ENCODE measurements around the gene PRR3. TPM values are rescaled to one million over a fixed set of nuclear protein-coding genes. Genes with fewer than 3 reads are reported as not detected.
A peak's percentile ranks its signal among the peaks of the same experiment; 100 is the strongest.

PRR3 gene
- total RNA-seq, 1 donor from 2014 or later, result 39.7 TPM

DNA sequence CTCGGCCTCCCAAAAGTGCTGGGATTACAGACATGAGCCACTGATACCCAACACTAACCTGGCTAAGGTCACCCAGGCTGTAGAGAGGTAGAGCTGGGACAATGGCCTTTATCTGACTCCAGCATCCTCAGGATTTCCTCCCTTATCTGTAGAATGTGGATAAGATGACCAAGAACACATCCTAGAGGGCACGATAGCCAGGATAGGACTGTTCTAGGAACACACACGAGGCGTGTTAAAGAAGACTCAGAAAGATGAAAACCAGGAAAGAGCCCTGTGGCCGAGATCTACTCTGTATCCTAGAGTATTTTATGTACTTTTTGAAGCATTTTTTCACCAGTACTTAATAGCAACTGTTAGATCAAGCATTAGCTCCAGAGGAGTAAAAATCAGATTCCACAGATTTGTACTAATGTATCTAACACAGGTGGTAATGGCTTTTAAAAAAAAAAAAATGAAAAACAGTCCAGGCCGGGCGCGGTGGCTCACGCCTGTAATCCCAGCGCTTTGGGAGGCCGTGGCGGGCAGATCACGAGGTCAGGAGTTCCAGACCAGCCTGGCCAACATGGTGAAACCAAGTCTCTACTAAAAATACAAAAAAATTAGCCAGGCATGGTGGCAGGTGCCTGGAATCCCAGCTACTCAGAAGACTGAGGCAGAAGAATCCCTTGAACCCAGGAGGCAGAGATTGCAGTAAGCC, 42.7 kb downstream of the PRR3 start:
- Mint-ChIP-seq H3K27me3 (no peaks in the 10 kb centered on the region), H3K4me1 (peaks cover 17% of the 10 kb centered on the region), H3K27ac (no peak overlapping the region), H3K4me3 (no peak overlapping the region), H3K36me3 (ENCODE audit: low read depth) (peaks cover 56% of the 10 kb centered on the region), H3K9me3 (no peaks in the 10 kb centered on the region)
- no peak for DNase-seq
- intact Hi-C loops (cut with micrococcal nuclease), result loop anchor here (5.0 kb wide), 1 partner anchor 57 kb away; no protein-coding TSS in a partner anchor

DNA sequence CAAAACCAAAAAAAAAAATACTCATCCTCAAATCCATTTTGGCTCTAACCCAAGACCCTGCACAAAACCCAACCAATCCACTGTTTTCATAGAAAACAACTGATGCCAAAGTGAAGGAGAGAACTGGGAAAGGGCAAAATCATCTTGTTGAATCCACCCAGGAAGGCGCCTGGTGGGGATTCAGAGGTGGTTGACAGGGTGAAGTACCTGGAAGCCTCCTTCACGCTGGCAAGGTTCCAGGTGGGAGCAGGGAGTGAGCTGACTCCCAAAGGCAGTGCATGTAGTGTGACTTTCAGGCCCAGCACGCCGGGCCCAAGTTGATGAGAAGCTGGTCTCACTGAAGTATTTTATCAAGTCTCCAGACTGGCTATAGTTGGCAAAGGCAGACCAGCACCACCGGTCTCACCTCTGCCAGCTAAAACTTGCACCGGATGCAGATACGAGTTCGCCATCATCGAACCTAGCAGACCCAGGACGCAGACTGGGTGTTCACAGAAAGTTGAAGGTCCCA, 43.4 kb downstream of the PRR3 start:
- no peak for DNase-seq
- Mint-ChIP-seq H3K4me1 (peaks cover 16% of the 10 kb centered on the region), H3K9me3 (no peaks in the 10 kb centered on the region), H3K36me3 (ENCODE audit: low read depth) (peaks cover 59% of the 10 kb centered on the region), H3K27ac (peak overlapping the region; percentile 9), H3K4me3 (no peak overlapping the region), H3K27me3 (no peaks in the 10 kb centered on the region)
- intact Hi-C loops (cut with micrococcal nuclease), result no loop called here

DNA sequence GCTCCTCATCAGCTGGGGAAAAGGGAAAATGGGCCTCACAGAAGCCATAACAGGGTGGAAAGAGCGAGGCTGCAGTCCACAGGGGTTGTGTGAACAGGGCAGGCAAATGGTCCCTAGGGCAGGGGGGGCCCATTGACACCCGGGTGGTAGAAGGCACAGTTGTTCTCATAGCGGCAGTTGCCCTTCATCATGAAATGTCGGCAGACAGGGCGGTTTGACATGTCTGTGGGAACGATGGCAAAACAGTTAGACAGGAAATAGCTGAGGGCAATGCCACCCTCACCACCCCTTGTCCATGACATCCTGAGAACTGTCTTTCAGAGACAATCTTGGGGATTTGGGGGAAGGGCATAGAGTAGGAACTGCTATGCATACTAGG, 44.3 kb downstream of the PRR3 start:
- no peaks in the 10 kb centered on the region for H3K27me3 Mint-ChIP-seq
- peaks cover 66% of the 10 kb centered on the region for H3K36me3 Mint-ChIP-seq (ENCODE audit: low read depth)
- DNase-seq, result no peak
- peaks cover 19% of the 10 kb centered on the region for H3K4me1 Mint-ChIP-seq
- H3K27ac Mint-ChIP-seq, result peak overlapping the region; percentile 29
- no peak overlapping the region for H3K4me3 Mint-ChIP-seq
- intact Hi-C loops (cut with micrococcal nuclease), result no loop called here
- no peaks in the 10 kb centered on the region for H3K9me3 Mint-ChIP-seq

DNA sequence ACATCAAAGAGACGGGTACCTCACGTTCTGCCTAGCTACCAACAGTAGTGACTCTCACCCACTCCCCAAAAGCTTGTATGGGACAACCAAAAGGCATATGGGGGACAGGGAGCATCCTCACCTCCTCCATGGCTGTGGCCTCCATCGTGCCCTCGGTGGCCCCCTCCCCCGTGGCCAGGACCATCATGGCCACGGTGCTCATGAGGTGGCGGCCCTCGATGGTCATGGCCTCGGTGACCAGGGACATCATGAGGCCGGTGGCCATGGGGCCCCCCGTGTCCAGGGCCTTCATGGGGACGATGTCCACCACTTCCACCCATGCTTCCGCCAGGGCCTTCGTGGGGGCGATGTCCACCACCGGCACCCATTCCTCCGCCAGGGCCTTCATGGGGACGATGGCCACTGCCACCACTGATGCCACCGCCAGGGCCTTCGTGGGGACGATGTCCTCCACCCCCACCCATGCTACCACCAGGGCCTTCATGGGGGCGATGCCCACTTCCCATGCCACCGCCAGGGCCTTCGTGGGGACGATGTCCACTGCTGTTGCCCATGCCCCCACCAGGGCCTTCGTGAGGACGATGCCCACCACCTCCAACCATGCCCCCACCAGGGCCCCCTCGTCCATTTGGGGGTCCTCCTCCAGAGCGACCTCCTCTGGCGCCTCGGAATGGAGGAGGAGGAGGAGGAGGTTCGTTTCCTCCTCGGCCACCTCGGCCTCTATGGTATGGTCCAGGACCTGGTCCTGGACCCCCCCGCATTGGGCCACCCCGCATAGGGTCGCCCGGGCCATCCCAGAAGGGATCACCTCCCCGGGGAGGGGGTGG, 44.9 kb downstream of the PRR3 start:
- Mint-ChIP-seq H3K27ac (no peak overlapping the region), H3K27me3 (no peaks in the 10 kb centered on the region), H3K9me3 (no peaks in the 10 kb centered on the region), H3K4me3 (no peak overlapping the region), H3K4me1 (peaks cover 19% of the 10 kb centered on the region), H3K36me3 (ENCODE audit: low read depth) (peaks cover 70% of the 10 kb centered on the region)
- intact Hi-C loops (cut with micrococcal nuclease), result no loop called here
- DNase-seq, result no peak

DNA sequence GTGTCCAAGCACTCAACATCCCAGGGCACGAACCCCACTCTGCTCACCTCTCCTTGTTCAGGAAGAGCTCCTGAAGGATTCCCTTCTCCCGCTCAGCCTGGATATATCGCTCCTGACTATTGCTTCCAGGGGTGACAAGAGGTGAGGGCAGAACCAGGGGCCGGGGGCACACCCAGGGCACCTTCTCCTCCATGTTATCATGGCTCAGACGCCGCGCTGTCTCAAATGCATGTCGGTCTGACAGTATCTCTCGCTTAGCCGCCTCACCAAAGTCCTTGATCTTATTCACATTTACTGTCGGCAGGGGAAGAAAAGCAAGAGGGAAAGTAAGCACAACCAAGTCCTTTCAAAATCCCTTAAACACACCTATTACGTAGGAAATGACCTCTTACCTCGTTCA, 46.9 kb downstream of the PRR3 start:
- intact Hi-C loops (cut with micrococcal nuclease), result no loop called here
- DNase-seq, result no peak
- Mint-ChIP-seq H3K9me3 (no peaks in the 10 kb centered on the region), H3K4me3 (no peak overlapping the region), H3K27ac (no peak overlapping the region), H3K4me1 (peaks cover 23% of the 10 kb centered on the region), H3K27me3 (no peaks in the 10 kb centered on the region), H3K36me3 (ENCODE audit: low read depth) (peaks cover 74% of the 10 kb centered on the region)

DNA sequence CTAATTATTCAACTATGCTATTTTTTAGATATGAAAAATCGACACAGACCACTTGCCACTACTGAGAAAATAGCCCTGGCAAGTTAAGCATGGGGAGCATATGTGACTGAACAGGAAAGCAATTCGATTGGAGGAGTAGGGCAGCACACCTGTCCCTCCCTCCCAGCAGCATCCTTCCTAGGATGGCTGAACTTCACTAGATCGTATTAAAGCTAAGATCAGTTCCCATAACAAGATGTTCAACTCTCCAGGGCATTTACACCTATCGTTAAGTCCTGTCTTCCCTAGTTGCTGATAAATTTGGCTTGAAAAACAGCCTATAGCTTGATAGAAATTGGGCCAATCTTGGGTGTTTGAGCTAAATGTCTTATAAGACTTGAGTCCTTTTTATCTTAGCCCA, 53.0 kb downstream of the PRR3 start:
- H3K27me3 Mint-ChIP-seq, result no peaks in the 10 kb centered on the region
- no peaks in the 10 kb centered on the region for H3K9me3 Mint-ChIP-seq
- H3K4me3 Mint-ChIP-seq, result no peak overlapping the region
- peaks cover 62% of the 10 kb centered on the region for H3K4me1 Mint-ChIP-seq
- intact Hi-C loops (cut with micrococcal nuclease), result loop anchor here (10.0 kb wide), 1 partner anchor 545 kb away; the partner anchor contains the start of genes POLR1H and PPP1R11
- DNase-seq, result no peak
- peak overlapping the region; percentile 35 for H3K27ac Mint-ChIP-seq
- peaks cover 75% of the 10 kb centered on the region for H3K36me3 Mint-ChIP-seq (ENCODE audit: low read depth)

DNA sequence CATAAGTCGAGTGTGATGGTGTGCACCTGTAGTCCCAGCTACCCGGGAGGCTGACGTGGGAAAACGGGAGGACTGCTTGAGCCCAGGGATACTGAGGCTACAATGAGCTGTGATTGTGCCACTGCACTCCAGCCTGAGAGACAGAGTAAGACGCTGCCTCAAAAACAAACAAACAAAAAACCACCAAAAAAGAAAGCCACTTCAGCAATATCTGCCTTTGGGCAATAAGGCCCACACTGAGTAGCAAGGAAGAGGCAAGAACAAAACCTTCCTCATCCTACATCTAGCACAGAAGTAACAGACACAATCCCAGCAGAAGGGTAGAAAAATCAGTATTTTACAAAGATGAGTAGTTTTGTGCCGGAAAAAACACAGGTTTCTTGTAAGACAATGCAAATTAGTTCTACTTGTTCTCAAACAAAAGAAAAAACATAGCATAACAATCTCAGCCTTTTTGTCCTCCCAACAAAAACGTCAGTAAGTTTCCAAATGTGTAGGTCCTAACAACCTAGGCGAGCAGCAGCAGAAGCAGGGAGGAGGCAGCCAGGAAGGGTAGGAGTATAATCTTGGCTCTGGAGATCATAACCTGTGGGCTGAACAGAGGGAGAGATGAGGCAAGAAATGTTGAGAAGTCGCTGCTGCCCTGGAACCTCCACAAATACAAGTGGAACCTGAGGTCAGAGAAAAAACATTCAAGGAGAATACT, 54.2 kb downstream of the PRR3 start:
- no peaks in the 10 kb centered on the region for H3K27me3 Mint-ChIP-seq
- H3K9me3 Mint-ChIP-seq, result no peaks in the 10 kb centered on the region
- H3K4me3 Mint-ChIP-seq, result peak overlapping the region; percentile 4

DNA sequence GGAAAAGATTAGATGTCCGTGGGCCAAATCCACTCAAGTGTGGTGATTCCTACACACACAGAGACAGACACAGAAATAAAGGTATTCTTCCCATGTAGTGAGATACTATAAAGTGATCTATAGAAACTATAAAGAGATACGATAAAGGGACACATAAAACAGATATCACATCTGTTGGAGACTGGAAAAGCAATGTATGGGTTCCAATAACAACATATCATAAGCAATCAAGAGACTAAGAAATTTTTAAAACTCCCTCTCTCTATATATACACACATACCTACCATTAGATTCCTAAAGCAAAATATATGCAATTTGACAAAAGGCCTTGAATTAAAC, 54.7 kb downstream of the PRR3 start:
- Mint-ChIP-seq H3K9me3 (no peaks in the 10 kb centered on the region), H3K4me3 (no peak overlapping the region)
- intact Hi-C loops (cut with micrococcal nuclease), result loop anchor here (10.0 kb wide), 1 partner anchor 547 kb away; the partner anchor contains the start of genes POLR1H and PPP1R11

More for the DNA sequence above, 54.2 kb downstream of the PRR3 start:
- no peak for DNase-seq
- H3K4me1 Mint-ChIP-seq, result peaks cover 60% of the 10 kb centered on the region
- H3K27ac Mint-ChIP-seq, result no peak overlapping the region
- intact Hi-C loops (cut with micrococcal nuclease), result loop anchor here (10.0 kb wide), 1 partner anchor 547 kb away; the partner anchor contains the start of genes POLR1H and PPP1R11
- peaks cover 76% of the 10 kb centered on the region for H3K36me3 Mint-ChIP-seq (ENCODE audit: low read depth)

DNA sequence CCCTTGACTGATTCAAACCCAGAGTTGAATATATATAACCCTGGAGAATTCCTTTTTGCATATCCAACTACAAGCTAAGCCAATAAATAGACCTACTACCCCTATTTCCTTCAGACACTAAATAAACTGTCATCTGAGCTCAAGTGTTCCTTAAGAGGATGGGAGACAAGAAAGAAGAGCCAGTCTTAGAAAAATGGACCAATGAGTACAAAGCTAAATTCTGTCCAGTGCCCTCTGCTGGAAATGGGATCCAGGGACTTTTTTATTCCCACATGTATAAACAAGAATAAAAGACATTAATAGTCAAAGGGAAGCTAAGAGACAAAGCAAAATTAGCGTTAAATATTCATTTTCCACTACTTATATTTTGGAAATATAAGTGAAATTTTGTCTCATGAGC, 55.1 kb downstream of the PRR3 start:
- no peaks in the 10 kb centered on the region for H3K9me3 Mint-ChIP-seq
- no peak for DNase-seq
- H3K4me3 Mint-ChIP-seq, result no peak overlapping the region
- intact Hi-C loops (cut with micrococcal nuclease), result loop anchor here (10.0 kb wide), 1 partner anchor 547 kb away; the partner anchor contains the start of genes POLR1H and PPP1R11
- H3K36me3 Mint-ChIP-seq (ENCODE audit: low read depth), result peaks cover 78% of the 10 kb centered on the region
- peak overlapping the region; percentile 7 for H3K27ac Mint-ChIP-seq
- peaks cover under 1% of the 10 kb centered on the region for H3K27me3 Mint-ChIP-seq
- peaks cover 63% of the 10 kb centered on the region for H3K4me1 Mint-ChIP-seq

More for the DNA sequence above, 54.7 kb downstream of the PRR3 start:
- DNase-seq, result no peak
- peak overlapping the region; percentile 7 for H3K27ac Mint-ChIP-seq
- no peaks in the 10 kb centered on the region for H3K27me3 Mint-ChIP-seq
- peaks cover 60% of the 10 kb centered on the region for H3K4me1 Mint-ChIP-seq
- H3K36me3 Mint-ChIP-seq (ENCODE audit: low read depth), result peaks cover 76% of the 10 kb centered on the region

DNA sequence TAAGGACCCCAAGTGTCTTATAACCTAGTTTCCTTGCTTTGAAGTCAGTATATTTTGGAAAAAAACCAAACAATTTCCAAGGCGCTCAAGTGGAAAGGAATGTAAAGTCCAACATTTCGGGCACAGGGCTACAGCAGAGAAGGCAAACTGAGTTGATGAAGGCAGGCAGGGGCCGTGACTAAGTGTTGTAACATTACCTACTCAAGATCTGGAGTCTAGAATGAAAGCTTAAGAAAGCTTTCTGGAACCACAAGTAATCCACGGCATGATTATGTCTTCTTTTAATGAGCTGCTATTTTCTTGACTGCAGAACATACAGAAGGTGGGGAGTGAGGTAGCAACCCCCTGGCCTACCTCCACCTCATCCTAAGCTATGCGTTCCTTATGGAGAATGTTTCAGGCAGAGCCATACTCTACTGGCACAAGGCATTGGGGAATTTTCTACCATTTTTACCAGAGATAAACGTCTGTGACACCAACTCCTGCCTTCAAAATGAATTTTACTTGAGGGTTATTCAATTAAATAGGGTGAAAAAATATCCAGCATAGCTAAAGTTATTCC, 55.7 kb downstream of the PRR3 start:
- Mint-ChIP-seq H3K27ac (peak overlapping the region; percentile 87), H3K4me1 (peaks cover 61% of the 10 kb centered on the region), H3K9me3 (no peaks in the 10 kb centered on the region), H3K27me3 (peaks cover 5% of the 10 kb centered on the region), H3K4me3 (peak overlapping the region; percentile 90), H3K36me3 (ENCODE audit: low read depth) (peaks cover 77% of the 10 kb centered on the region)
- intact Hi-C loops (cut with micrococcal nuclease), result loop anchor here (10.0 kb wide), 1 partner anchor 548 kb away; the partner anchor contains the start of genes POLR1H and PPP1R11
- no peak for DNase-seq

Other genes with a start within 250 kb of the PRR3 start
- 12.5 and 13.7 TPM in 2 replicates for gene TRIM39, start 230.4 kb upstream of the PRR3 start, total RNA-seq
- gene RPP21, start 212.1 kb upstream of the PRR3 start, total RNA-seq, result 45.0 and 48.0 TPM in 2 replicates
- gene HLA-E, start 67.8 kb upstream of the PRR3 start, total RNA-seq, result 484 and 488 TPM in 2 replicates
- 80.9 and 93.0 TPM in 2 replicates for gene GNL1, start 806 bp upstream of the PRR3 start, total RNA-seq
- 123 and 125 TPM in 2 replicates for gene ABCF1, start 14.1 kb downstream of the PRR3 start, total RNA-seq
- 106 and 107 TPM in 2 replicates for gene PPP1R10, start 59.9 kb downstream of the PRR3 start, total RNA-seq
- gene MRPS18B, start 60.5 kb downstream of the PRR3 start, total RNA-seq, result 79.4 and 83.6 TPM in 2 replicates
- gene ATAT1, start 69.6 kb downstream of the PRR3 start, total RNA-seq, result 11.4 and 14.4 TPM in 2 replicates
- 28.9 and 39.4 TPM in 2 replicates for gene C6orf136, start 89.8 kb downstream of the PRR3 start, total RNA-seq
- gene DHX16, start 115.7 kb downstream of the PRR3 start, total RNA-seq, result 53.4 and 56.7 TPM in 2 replicates
- 167 and 169 TPM in 2 replicates for gene PPP1R18, start 129.3 kb downstream of the PRR3 start, total RNA-seq
- 20.2 and 20.5 TPM in 2 replicates for gene NRM, start 133.7 kb downstream of the PRR3 start, total RNA-seq
- gene MDC1, start 160.0 kb downstream of the PRR3 start, total RNA-seq, result 93.9 and 97.2 TPM in 2 replicates
- gene TUBB, start 163.1 kb downstream of the PRR3 start, total RNA-seq, result 1,084 and 1,089 TPM in 2 replicates
- gene FLOT1, start 185.4 kb downstream of the PRR3 start, total RNA-seq, result 239 and 260 TPM in 2 replicates
- 512 and 516 TPM in 2 replicates for gene IER3, start 187.3 kb downstream of the PRR3 start, total RNA-seq